ES-I3 (cell line): ENCODE results near the gene CXorf58.

Experiments used
- H3K36me3 ChIP-seq: 2 replicates; pipeline ENCODE4 v1.6.1; 2013; ENCODE audit warnings: mild to moderate bottlenecking, low read length, control low read depth, moderate library complexity; ENCODE audit not compliant: insufficient read depth
- H3K4me1 ChIP-seq: 2 replicates; pipeline ENCODE4 v1.6.1; 2013; ENCODE audit warnings: mild to moderate bottlenecking, control low read depth, low read length; ENCODE audit not compliant: insufficient read depth
- H3K9ac ChIP-seq: 2 replicates; pipeline ENCODE4 v1.6.1; 2013; ENCODE audit warnings: low read depth, mild to moderate bottlenecking, low read length, moderate library complexity
- H3K9me3 ChIP-seq: 2 replicates; pipeline ENCODE4 v1.6.1; 2013; ENCODE audit warnings: mild to moderate bottlenecking, low read length, moderate library complexity; ENCODE audit not compliant: control insufficient read depth, insufficient read depth

The CXorf58 gene

DNA sequence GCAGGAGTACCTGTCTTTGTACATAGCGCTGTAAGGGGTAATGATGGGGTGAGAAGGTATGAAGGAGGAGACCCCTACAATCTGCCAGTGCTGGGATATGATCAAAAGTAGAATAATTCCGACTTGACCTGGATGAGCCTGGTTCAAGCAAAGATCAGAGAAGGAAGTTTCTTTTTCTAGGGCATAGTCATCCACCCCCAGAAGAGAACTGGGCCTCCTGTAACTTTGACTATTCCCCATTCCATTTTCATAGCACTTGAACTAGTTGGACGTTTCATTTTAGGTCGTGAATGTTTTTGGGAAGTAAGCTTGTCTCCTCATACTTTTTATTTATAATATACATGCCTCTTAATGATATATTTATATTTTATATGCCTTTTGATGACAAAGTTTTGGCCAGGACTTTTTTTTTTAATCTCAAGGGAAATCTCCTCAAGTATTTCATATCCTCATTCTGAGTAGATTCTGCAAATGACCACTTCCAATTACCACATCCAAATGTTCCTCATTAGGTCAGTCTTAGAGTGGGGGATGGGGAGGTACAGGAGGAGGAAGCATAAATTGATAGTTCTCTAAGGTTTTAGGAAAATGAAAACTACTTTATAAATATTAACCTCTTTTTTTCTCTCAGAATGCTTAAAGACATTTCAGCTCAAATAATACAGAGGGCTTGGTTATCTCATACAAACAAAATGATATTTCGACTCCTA, 3.5 kb downstream of the CXorf58 start:
- peaks cover 5% of the 10 kb centered on the region; the same call in 1 of the 2 replicates for H3K4me1 ChIP-seq
- H3K9ac ChIP-seq, result no peak overlapping the region
- no peaks in the 10 kb centered on the region for H3K9me3 ChIP-seq
- H3K36me3 ChIP-seq, result no peaks in the 10 kb centered on the region

DNA sequence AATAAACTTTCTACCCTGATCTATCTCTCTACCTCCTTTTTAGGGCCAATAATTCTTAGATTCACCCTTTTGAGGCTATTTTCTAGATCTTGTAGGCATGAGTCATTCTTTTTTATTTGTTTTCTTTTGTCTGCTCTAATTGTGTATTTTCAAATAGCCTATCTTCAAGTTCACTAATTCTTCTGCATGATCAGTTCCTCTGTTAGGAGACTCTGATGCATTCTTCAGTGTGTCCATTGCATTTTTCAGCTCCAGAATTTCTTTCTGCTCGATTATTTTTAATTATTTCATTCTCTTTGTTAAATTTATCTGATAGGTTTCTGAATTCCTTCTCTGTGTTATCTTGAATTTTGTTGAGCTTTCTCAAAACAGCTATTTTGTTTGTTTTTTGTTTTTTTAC, 11.3 kb downstream of the CXorf58 start:
- Histone ChIP-seq H3K9me3 (no peaks in the 10 kb centered on the region), H3K36me3 (no peaks in the 10 kb centered on the region), H3K4me1 (no peaks in the 10 kb centered on the region), H3K9ac (no peak overlapping the region)

DNA sequence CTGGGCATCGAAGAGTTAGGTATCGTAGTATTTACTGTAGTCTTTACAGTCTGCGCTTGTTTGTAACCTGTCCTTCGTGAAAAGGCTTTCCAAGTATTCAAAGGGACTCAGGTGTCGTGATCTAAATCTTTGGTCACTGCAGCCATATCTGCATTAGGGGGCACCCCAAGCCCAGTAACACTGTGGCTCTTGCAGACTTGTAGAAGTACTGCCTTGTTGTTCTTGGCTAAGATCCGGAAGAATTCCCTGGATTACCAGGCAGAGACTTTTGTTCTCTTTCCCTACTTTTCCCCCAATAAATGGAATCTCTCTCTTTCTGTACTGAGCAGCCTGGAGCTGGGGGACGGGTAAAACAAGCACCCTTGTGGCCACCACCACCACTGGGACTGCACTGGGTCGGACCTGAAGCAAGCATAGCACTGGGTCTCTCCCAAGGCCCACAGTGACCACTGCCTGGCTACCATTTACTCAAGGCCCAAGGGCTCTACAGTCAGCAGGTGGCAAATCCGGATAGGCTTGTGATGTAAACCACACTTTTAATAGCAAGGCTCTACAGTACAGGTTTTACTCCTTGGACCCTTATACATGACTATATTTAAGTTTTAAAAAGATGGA, 12.0 kb downstream of the CXorf58 start:
- no peaks in the 10 kb centered on the region for H3K4me1 ChIP-seq
- no peaks in the 10 kb centered on the region for H3K9me3 ChIP-seq
- H3K36me3 ChIP-seq, result no peaks in the 10 kb centered on the region
- no peak overlapping the region for H3K9ac ChIP-seq

DNA sequence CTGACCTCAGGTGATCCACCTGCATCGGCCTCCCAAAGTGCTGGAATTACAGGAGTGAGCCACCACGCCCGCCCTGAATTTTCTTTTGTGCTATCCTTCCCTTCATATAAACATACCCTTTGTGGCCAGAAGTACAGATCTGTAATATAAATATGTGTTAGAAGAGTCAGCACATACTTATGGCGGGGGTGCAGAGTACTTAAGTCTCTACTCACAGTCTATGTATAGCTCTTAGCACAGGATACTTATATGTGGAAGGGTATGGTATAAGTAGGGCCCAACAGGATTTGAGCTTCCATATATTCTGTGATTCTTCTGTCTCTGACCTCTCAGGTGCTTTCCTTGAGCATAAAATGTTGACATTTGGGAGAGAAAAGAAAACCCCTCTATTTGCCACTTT, 18.2 kb downstream of the CXorf58 start:
- no peaks in the 10 kb centered on the region for H3K9me3 ChIP-seq
- no peaks in the 10 kb centered on the region for H3K4me1 ChIP-seq
- no peaks in the 10 kb centered on the region for H3K36me3 ChIP-seq
- H3K9ac ChIP-seq, result no peak overlapping the region

DNA sequence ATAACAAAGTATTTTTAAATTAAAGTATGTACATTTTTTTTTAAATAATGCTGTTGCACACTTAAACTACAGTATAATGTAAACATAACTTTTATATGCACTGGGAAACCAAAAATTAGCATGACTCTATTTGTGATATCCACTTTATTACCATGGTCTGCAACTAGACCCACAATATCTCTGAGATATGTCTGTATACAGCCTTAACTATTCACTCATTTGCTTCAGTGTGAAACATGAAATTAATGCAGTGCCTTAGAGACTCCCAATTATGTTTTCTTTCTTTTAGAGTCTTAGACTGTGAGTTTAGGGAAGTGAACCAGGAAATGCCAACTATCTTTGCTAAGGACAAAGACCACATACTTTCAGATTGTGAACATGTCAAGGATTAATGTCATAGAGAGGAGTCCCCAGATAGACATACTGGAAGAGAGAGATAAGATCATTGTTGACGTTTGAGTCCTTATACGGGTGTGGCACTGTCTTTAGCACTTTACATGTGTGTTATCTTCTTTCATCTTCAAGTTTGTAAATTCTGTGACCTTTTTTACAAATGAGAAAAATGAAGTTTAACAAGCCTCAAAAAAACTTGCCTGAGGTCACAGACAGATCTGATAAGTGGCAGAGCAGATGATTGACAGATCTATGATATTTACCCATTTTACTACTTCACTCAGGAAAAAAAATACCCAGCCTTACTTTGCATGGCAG, 23.2 kb downstream of the CXorf58 start:
- H3K9me3 ChIP-seq, result no peaks in the 10 kb centered on the region
- H3K9ac ChIP-seq, result no peak overlapping the region
- H3K4me1 ChIP-seq, result no peaks in the 10 kb centered on the region; the same call in 1 of the 2 replicates
- H3K36me3 ChIP-seq, result no peaks in the 10 kb centered on the region

DNA sequence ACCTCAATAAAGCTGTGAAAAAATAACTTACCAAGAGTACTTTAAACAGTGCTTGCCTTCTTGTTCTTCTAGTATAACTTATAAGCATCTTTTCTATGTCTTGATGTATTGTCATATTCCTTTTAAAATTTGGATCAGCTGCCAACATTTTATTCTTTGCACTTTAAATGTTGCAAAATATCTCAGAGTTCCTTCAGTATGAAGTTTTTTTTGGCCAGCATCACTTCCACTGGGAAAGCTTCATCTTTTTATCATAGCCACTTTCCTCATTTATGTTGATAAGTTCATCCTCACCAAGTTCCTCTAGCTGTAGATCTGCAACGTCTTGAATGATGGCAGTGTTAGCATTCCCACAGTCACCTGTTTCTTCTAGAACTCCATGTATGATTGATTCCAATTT, 24.2 kb downstream of the CXorf58 start:
- Histone ChIP-seq H3K9ac (no peak overlapping the region), H3K9me3 (no peaks in the 10 kb centered on the region), H3K36me3 (no peaks in the 10 kb centered on the region), H3K4me1 (no peaks in the 10 kb centered on the region; the same call in 1 of the 2 replicates)

DNA sequence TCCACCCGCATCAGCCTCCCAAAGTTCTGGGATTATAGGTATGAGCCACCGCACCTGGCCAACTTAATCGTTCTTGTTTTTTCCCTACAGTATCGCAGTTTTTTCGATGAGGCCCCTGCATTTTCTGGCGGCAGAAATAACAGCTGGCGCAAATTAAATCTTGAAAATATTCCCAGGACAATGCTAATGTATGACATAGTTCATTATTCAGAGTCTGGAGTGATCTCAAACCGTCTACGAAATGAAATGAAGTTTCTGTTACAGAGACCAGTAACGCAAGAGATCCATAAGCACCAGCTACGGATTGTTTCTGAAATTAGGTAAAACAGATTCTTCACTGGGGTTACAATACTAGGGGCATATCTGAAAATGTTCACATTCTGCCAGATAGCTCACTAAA, 27.3 kb downstream of the CXorf58 start:
- Histone ChIP-seq H3K9ac (no peak overlapping the region), H3K4me1 (no peaks in the 10 kb centered on the region; the same call in 1 of the 2 replicates), H3K9me3 (no peaks in the 10 kb centered on the region), H3K36me3 (no peaks in the 10 kb centered on the region)

DNA sequence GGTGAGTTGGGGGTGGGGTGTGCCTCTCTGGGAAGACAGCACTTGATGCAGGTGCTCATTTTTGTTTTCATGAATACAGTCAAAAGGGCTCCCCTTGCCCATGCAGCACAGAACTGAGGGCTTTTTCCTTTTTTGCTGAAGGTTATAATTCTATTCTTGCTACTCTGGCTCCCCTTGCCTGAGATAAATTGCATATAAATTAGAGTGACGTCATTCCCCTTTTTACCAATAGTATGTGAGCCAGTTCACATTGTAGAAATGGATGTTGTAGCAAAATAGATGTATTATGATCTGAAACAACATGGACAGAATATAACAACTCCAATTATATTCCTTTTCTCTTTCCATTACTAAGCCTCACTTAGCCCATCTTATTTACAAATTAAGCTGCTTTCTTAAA, 28.4 kb downstream of the CXorf58 start:
- Histone ChIP-seq H3K36me3 (no peaks in the 10 kb centered on the region), H3K9me3 (no peaks in the 10 kb centered on the region), H3K9ac (no peak overlapping the region), H3K4me1 (no peaks in the 10 kb centered on the region; the same call in 1 of the 2 replicates)

DNA sequence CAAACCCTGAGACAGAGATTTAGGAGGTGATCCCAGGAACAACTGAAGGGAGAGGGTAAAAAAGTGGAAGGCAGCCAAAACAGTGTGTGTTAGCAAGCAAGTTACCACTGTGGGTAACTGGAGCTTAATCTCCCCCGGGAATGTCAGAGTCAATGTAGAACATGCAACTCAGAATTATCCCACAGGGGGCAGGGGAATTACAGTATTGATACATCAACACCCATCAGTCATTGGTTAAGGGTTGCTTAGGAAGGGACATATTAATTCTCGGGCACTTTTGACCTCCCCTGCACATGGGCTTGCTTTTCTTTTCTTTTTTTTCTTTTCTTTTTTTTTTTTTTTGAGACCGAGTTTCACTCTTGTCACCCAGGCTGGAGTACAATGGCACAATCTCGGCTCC, 29.3 kb downstream of the CXorf58 start:
- Histone ChIP-seq H3K36me3 (no peaks in the 10 kb centered on the region), H3K9ac (no peak overlapping the region), H3K9me3 (no peaks in the 10 kb centered on the region), H3K4me1 (no peaks in the 10 kb centered on the region; the same call in 1 of the 2 replicates)

DNA sequence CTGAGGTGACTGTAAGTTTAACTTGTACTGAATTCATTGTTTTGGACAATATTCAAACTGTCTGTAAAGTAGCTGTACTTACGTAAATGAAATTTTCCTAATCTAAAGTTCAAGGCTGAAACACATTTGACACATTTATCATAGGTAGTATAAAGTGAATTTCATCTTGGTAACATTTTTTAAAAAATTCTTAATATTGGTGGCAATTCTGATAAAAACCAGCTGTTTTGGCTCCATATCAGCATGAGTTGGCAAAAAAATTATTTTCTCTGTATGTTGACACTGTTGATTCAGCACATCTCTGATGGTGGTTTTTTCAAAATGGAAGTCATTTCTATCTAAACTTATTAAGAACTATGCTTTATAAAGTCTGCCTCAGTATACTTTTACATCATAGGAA, 30.9 kb downstream of the CXorf58 start:
- H3K36me3 ChIP-seq, result no peaks in the 10 kb centered on the region
- H3K9me3 ChIP-seq, result no peaks in the 10 kb centered on the region
- no peak overlapping the region for H3K9ac ChIP-seq
- no peaks in the 10 kb centered on the region; the same call in 1 of the 2 replicates for H3K4me1 ChIP-seq

DNA sequence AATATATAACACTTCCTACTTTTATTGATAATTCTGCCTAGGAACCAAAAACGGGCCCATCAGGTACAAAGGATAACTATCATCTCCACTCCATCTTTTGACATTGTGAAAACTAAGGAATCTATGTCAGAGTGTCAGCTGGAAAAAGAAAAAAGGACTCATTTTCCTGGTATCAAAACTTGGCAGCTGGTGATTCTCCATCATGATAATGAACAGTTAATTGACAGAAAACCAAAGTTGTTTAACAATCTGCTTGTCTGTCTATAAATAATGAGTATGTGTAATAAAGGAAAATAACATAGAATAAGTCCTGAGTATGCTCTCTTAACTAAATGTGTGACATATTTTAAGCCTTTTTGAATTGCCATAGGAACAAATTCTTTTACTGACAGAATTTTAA, 31.4 kb downstream of the CXorf58 start:
- no peak overlapping the region for H3K9ac ChIP-seq
- no peaks in the 10 kb centered on the region; the same call in 1 of the 2 replicates for H3K4me1 ChIP-seq
- no peaks in the 10 kb centered on the region for H3K9me3 ChIP-seq
- no peaks in the 10 kb centered on the region for H3K36me3 ChIP-seq

DNA sequence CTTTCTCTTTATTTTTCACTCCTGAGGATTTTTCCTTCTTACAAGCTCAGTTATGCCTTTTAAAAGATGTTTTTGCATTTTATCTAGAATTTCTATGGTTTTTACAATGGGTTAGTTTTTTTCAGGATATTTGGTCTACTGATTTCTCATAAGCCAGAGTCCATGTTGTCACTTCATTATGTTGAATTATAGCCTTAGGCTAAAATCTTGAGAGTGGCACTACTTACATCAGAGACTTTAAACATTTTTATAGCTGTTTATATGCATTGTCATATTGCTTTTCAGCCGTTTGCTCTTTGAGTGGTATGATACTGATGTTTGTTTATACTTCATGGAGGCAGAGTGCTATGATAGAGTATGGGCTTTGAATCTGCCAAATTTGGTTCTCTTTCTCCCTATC, 36.4 kb downstream of the CXorf58 start:
- Histone ChIP-seq H3K36me3 (no peaks in the 10 kb centered on the region), H3K9ac (no peak overlapping the region), H3K9me3 (no peaks in the 10 kb centered on the region), H3K4me1 (no peaks in the 10 kb centered on the region; the same call in 1 of the 2 replicates)

DNA sequence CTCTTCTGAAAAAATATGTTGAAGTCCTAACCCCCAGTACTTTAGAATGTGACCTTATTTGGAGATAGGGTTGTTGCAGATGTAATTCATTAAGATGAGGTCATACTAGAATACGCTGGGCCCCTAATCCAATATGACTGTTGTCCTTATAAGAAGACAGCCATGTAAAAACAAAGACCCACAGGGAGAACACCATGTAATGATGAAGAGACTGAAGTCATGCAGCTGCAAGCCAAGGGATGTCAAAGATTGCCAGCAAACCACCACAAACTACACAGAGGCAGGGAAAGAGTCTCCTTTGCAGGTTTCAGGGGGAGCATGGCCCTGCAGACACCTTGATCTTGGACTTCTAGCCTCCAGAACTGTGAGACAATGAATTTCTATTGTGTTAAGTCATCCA, 37.4 kb downstream of the CXorf58 start:
- Histone ChIP-seq H3K9ac (no peak overlapping the region), H3K9me3 (no peaks in the 10 kb centered on the region), H3K4me1 (no peaks in the 10 kb centered on the region; the same call in 1 of the 2 replicates), H3K36me3 (no peaks in the 10 kb centered on the region)

DNA sequence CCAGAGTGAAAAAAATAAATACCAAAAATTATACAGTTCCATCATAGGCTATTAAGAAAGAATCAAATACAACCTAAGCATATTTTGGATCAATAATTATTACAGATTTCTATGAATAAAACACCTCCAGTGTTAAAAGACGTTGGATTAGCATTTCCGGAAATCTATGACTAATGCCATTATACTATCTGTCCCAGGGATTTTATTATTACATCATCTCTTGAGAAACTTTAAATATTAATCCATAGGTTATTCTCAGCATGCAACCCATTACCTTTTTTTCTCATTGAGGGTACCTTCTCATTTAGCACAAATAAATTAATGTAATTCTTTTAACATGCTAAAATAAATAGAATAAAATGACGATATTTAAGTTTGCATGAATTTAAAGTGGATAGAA, 44.6 kb downstream of the CXorf58 start:
- Histone ChIP-seq H3K9me3 (no peaks in the 10 kb centered on the region), H3K9ac (no peak overlapping the region), H3K4me1 (peaks cover 15% of the 10 kb centered on the region), H3K36me3 (no peaks in the 10 kb centered on the region)
